Measurements from ENCODE around the gene CDCA5.

DNA sequence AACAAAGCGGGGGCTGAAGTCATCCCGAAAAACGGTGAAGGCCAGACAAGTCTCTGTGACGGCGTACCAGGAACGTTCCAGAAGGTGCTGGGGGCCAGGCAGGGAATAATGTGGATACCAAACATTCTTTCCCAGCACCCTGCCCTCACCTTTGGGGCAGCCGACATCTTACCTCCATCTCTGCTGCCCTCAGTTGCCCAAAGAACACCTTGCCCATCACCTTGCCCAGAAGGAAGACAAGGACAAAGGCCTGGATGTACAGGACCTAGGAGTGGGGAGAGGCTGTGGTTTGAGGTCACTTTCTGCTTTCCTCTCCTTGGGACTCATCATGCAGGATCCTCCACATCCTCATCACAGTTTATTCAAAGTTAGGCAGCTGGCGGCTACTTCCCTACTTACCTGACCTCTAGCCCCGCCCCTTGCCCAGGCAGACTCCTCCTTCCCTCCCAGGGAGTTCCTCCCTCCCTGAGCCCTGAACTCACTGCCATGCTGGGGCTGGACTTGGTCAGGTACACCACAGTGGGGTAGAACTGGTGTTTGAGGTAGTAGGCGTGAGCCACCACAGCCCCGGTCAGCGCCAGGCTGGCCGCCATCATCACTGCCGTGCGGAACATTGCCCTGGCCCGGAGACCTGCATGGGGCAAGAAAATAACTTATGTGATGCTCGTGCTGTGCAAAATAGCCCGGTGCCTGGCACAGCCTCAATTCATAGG lies 49.3 kb upstream of the CDCA5 start:
- no peak for TF ChIP-seq SIN3A (IDR thresholded peaks at IDR 0.05; ENCODE audit: low read depth)
- no peak for TF ChIP-seq CEBPB (IDR thresholded peaks at IDR 0.05; ENCODE audit: low read depth)
- TF ChIP-seq, protein P1, sequence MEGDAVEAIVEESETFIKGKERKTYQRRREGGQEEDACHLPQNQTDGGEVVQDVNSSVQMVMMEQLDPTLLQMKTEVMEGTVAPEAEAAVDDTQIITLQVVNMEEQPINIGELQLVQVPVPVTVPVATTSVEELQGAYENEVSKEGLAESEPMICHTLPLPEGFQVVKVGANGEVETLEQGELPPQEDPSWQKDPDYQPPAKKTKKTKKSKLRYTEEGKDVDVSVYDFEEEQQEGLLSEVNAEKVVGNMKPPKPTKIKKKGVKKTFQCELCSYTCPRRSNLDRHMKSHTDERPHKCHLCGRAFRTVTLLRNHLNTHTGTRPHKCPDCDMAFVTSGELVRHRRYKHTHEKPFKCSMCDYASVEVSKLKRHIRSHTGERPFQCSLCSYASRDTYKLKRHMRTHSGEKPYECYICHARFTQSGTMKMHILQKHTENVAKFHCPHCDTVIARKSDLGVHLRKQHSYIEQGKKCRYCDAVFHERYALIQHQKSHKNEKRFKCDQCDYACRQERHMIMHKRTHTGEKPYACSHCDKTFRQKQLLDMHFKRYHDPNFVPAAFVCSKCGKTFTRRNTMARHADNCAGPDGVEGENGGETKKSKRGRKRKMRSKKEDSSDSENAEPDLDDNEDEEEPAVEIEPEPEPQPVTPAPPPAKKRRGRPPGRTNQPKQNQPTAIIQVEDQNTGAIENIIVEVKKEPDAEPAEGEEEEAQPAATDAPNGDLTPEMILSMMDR (IDR thresholded peaks at IDR 0.05 in 2 of 3, conservative IDR thresholded peaks at IDR 0.05 in 1 of 3; ENCODE audit: borderline replicate concordance in 1 of 3, insufficient read depth in 1 of 3, low read depth in 2 of 3, low read length in 2 of 3) = no peak
